ENCODE measurements around the gene DNAJC5.

Gene DNAJC5

GRCh38 chr20:63962426-63963347, 67.8 kb downstream of the DNAJC5 start:
- H3K36me3 ChIP-seq = peaks cover 14% of the 10 kb centered on the region

DNA sequence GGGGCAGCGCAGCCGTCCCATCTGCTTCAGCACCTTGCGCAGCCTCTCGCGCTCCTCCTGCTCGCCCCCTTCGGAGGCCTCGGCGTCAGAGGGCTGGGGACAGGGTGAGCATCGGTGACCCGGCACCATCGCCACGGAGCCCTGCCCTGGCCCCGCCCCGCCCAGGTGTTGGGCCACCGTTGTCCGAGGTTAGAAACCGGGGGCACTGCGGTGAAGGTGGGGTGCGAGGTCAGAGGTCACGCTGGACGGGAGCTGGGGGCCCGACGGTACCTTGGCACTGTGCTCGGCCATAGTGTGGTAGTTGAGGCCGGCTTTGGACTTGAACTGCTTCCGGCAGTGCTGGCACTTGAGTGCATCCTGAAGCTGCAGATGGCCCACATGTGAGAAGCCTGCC, 68.4 kb downstream of the DNAJC5 start:
- Histone ChIP-seq H3K4me1 (ENCODE audit: control insufficient read depth in 1 of 2, insufficient read depth in 1 of 2, low read depth in 1 of 2, low read length in 1 of 2) (no peaks in the 10 kb centered on the region), H3K27me3 (no peaks in the 10 kb centered on the region), H3K36me3 (peaks cover 14% of the 10 kb centered on the region), H3K9me3 (no peaks in the 10 kb centered on the region), H3K4me3 (ENCODE audit: low read depth in 1 of 2, low read length in 1 of 2) (no peak overlapping the region), H3K27ac (no peak overlapping the region)
- no peak for TF ChIP-seq CTCF (IDR thresholded peaks at IDR 0.05)

More at GRCh38 chr20:63962426-63963347, 67.8 kb downstream of the DNAJC5 start:
- no peak overlapping the region for H3K27ac ChIP-seq
- no peaks in the 10 kb centered on the region for H3K27me3 ChIP-seq
- H3K4me3 ChIP-seq (ENCODE audit: low read depth in 1 of 2, low read length in 1 of 2) = no peak overlapping the region
- H3K9me3 ChIP-seq = no peaks in the 10 kb centered on the region
- TF ChIP-seq CTCF (IDR thresholded peaks at IDR 0.05) = no peak
- no peaks in the 10 kb centered on the region for H3K4me1 ChIP-seq (ENCODE audit: control insufficient read depth in 1 of 2, insufficient read depth in 1 of 2, low read depth in 1 of 2, low read length in 1 of 2)

DNA sequence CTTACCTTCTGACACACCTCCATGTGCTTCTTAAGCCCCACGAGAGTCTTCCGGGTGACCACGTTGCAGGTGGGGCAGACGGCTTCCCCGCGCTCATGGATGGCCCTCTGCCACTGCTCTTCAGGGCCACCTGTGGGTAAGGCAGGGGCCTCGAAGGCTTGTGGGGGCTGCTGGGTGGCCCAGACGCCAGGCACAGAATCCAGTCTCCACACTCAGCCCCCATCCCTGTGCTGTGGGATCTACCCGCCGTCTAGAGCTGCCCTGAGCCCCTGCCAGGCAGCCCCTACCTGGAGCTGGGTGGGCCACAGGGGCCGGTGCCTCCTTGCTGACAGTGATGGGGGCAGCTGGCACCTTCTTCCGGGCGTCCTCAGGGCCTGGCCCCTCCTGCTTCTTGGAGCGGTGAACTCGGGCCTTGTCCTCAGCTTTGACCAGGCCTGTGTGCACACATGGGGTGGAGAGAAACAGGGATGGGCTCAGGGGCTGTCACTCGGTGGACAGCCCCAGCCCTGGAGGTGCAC, 68.9 kb downstream of the DNAJC5 start:
- H3K36me3 ChIP-seq = peaks cover 14% of the 10 kb centered on the region
- TF ChIP-seq CTCF (IDR thresholded peaks at IDR 0.05) = no peak
- H3K4me3 ChIP-seq (ENCODE audit: low read depth in 1 of 2, low read length in 1 of 2) = no peak overlapping the region
- no peak overlapping the region for H3K27ac ChIP-seq
- peaks cover 3% of the 10 kb centered on the region for H3K27me3 ChIP-seq
- H3K9me3 ChIP-seq = no peaks in the 10 kb centered on the region
- H3K4me1 ChIP-seq (ENCODE audit: control insufficient read depth in 1 of 2, insufficient read depth in 1 of 2, low read depth in 1 of 2, low read length in 1 of 2) = peaks cover 0 to under 1% of the 10 kb centered on the region in 2 experiments

DNA sequence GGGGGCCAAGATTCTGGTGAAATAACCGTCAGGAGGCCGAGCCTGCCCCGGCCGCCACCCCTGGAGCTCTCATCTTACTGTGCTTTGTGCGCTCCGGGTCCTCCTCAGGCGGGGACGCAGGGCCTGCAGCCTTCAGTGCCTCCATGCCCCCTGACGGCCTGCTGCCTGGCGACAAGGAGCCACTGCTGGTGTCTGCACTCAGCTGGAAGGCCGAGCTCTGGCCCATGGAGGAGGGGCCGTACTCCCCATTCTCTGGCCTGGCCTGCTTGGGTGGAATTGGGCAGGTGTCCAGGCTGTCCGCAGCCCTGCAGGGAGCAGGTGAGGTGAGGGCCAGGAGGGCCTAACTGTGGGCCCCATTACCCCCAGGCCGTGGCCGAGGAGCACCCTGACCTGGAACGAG, 69.5 kb downstream of the DNAJC5 start:
- peaks cover 8% of the 10 kb centered on the region for H3K27me3 ChIP-seq
- TF ChIP-seq CTCF (IDR thresholded peaks at IDR 0.05) = no peak
- peaks cover 14% of the 10 kb centered on the region for H3K36me3 ChIP-seq
- H3K9me3 ChIP-seq = no peaks in the 10 kb centered on the region
- H3K4me3 ChIP-seq (ENCODE audit: low read depth in 1 of 2, low read length in 1 of 2) = no peak overlapping the region
- H3K27ac ChIP-seq = no peak overlapping the region
- peaks cover 3 to 5% of the 10 kb centered on the region in 2 experiments for H3K4me1 ChIP-seq (ENCODE audit: control insufficient read depth in 1 of 2, insufficient read depth in 1 of 2, low read depth in 1 of 2, low read length in 1 of 2)

GRCh38 chr20:63966172-63966943, 71.4 kb downstream of the DNAJC5 start:
- TF ChIP-seq CTCF (IDR thresholded peaks at IDR 0.05) = no peak
- Histone ChIP-seq H3K4me1 (ENCODE audit: control insufficient read depth in 1 of 2, insufficient read depth in 1 of 2, low read depth in 1 of 2, low read length in 1 of 2) (peaks cover 3 to 10% of the 10 kb centered on the region in 2 experiments), H3K27ac (no peak overlapping the region), H3K4me3 (ENCODE audit: low read depth in 1 of 2, low read length in 1 of 2) (no peak overlapping the region), H3K9me3 (no peaks in the 10 kb centered on the region), H3K36me3 (peaks cover 14% of the 10 kb centered on the region), H3K27me3 (peaks cover 24% of the 10 kb centered on the region)
